Vagina (tissue), 2 donors: ENCODE results near the gene TRMT11.

Experiments
- CTCF ChIP-seq, 3 experiments: fragments of 450-650 bp in 2 of 3; fragments of 200-600 bp in 1 of 3; sonication (generic) in 1 of 3; IDR thresholded peaks; one replicate each; pipeline ENCODE4 v1.5.1; 2017 to 2019; ENCODE audit warnings: antibody characterized with exemption in 3 of 3, mild to moderate bottlenecking in 2 of 3, moderate library complexity in 2 of 3
- POLR2A ChIP-seq, 2 donors: fragments of 450-650 bp; IDR thresholded peaks; one replicate each; pipeline ENCODE4 v1.6.1; 2017; ENCODE audit warnings: antibody characterized with exemption in 2 of 2, mild to moderate bottlenecking in 2 of 2, moderate library complexity in 2 of 2

- no peak for TF ChIP-seq CTCF (IDR thresholded peaks at IDR 0.05)
- no peak for TF ChIP-seq POLR2A (IDR thresholded peaks at IDR 0.05)
Observed at GRCh38 chr6:126026001-126026400, 39.7 kb downstream of the TRMT11 start.
